CD4-positive, alpha-beta memory T cell (primary cell): ENCODE results near the gene CIPC. TPM values are rescaled to one million over a fixed set of nuclear protein-coding genes. Genes with fewer than 3 reads are reported as not detected.
A peak's percentile ranks its signal among the peaks of the same experiment; 100 is the strongest.

Experiments
- CTCF ChIA-PET: fragments of 350-600 bp; sonication (Branson Sonifier 250); formaldehyde crosslinking; loops from one replicate; lab custom pipeline; 2021; ENCODE audit warnings: inconsistent platforms; ENCODE audit not compliant: partially characterized antibody; lab: Charles Lee
- POLR2A ChIA-PET: fragments of 350-600 bp; sonication (Branson Sonifier 250); formaldehyde crosslinking; loops from one replicate; lab custom pipeline; 2021; ENCODE audit not compliant: partially characterized antibody; lab: Charles Lee
- DNase-seq, 5 donors: peaks; one replicate each; pipeline versions ENCODE4 v3.0.0 to v3.0.0-alpha.2; 2020 to 2022; ENCODE audit warnings: mixed read lengths in 1 of 5
- H3K27ac ChIP-seq: one replicate; pipeline ENCODE4 v1.7.0; 2013; ENCODE audit warnings: low read depth, low read length
- H3K27me3 ChIP-seq: 2 replicates; pipeline ENCODE4 v1.7.0; 2013; ENCODE audit warnings: mild to moderate bottlenecking, low read length, moderate library complexity; ENCODE audit not compliant: insufficient read depth
- H3K36me3 ChIP-seq: 2 replicates; pipeline ENCODE4 v1.7.0; 2013; ENCODE audit warnings: mild to moderate bottlenecking, low read length, moderate library complexity; ENCODE audit not compliant: insufficient read depth
- H3K4me1 ChIP-seq: 2 replicates; pipeline ENCODE4 v1.7.0; 2013; ENCODE audit warnings: mild to moderate bottlenecking, low read length, moderate library complexity; ENCODE audit not compliant: insufficient read depth
- H3K4me3 ChIP-seq, 2 donors: one replicate each; pipeline ENCODE4 v1.7.0; 2013; ENCODE audit warnings: low read length in 2 of 2, mild to moderate bottlenecking in 1 of 2
- H3K9me3 ChIP-seq, 2 donors: one replicate each; pipeline ENCODE4 v1.7.0; 2013; ENCODE audit warnings: low read length in 2 of 2, control low read depth in 1 of 2; ENCODE audit not compliant: control insufficient read depth in 1 of 2
- H3K27ac Mint-ChIP-seq, 7 donors: one replicate each; pipeline ENCODE4 v1.8.0; 2020 to 2021; ENCODE audit warnings: mixed read lengths in 7 of 7, mild to moderate bottlenecking in 6 of 7, inconsistent platforms in 3 of 7, moderate library complexity in 3 of 7
- H3K27me3 Mint-ChIP-seq, 2 donors: one replicate each; pipeline ENCODE4 v1.8.0; 2020 to 2021; ENCODE audit warnings: mixed read lengths in 2 of 2
- H3K36me3 Mint-ChIP-seq, 2 donors: one replicate each; pipeline ENCODE4 v1.8.0; 2020 to 2021; ENCODE audit warnings: mixed read lengths in 2 of 2, inconsistent platforms in 1 of 2, mild to moderate bottlenecking in 1 of 2
- H3K4me1 Mint-ChIP-seq, 4 donors: one replicate each; pipeline ENCODE4 v1.8.0; 2020 to 2021; ENCODE audit warnings: mixed read lengths in 4 of 4, mild to moderate bottlenecking in 1 of 4
- H3K4me3 Mint-ChIP-seq, 8 donors: one replicate each; pipeline ENCODE4 v1.8.0; 2020 to 2021; ENCODE audit warnings: mixed read lengths in 8 of 8, mild to moderate bottlenecking in 7 of 8, moderate library complexity in 6 of 8, inconsistent platforms in 3 of 8
- H3K9me3 Mint-ChIP-seq, 8 donors: one replicate each; pipeline ENCODE4 v1.8.0; 2020 to 2021; ENCODE audit warnings: mixed read lengths in 8 of 8, mild to moderate bottlenecking in 5 of 8, inconsistent platforms in 3 of 8, moderate library complexity in 1 of 8
- intact Hi-C: fragments of 100-400 bp; cut with micrococcal nuclease; formaldehyde crosslinking; loops from one replicate; pipeline ENCODE4 v1.15.1; 2023
- polyA plus RNA-seq, 2 donors: library from polyadenylated mRNA; unstranded; fragments of 300-500 nt; fragmentation: Illumina TruSeq; gene quantifications; one replicate each; pipeline ENCODE4 v1.2.3, GENCODE V29; 2021
- total RNA-seq, 2 experiments: library from RNA; stranded (reverse); gene quantifications; one replicate each; pipeline ENCODE4 v1.2.3, GENCODE V29; 2021

The CIPC gene
- total and polyA plus RNA-seq, 4 experiments from 2014 or later = 5.4 to 21.5 (median 12.9) TPM

- Histone ChIP-seq H3K27me3 (peaks cover 25% of the 10 kb centered on the region), H3K27ac (no peak overlapping the region), H3K4me3 (no peak overlapping the region), H3K4me1 (peaks cover 20% of the 10 kb centered on the region), H3K36me3 (no peaks in the 10 kb centered on the region), H3K9me3 (no peaks in the 10 kb centered on the region)
- Mint-ChIP-seq H3K27ac (no peak overlapping the region), H3K36me3 (no peaks in the 10 kb centered on the region), H3K9me3 (no peaks in the 10 kb centered on the region), H3K4me1 (peaks cover 11 to 45% (median 16%) of the 10 kb centered on the region in 4 donors), H3K4me3 (peak overlapping the region in 7 of 8 donors; percentile 15 to 81 (median 48)), H3K27me3 (peaks cover 50 to 58% of the 10 kb centered on the region in 2 donors)
- ChIA-PET CTCF (interaction anchor here (1.0 to 1.2 kb wide), 2 partner anchors 11 to 19 kb away, joined by 3 to 4 read pairs; no protein-coding TSS in a partner anchor), POLR2A (no interaction called here)
- intact Hi-C loops = loop anchor here (5.0 kb wide), 1 partner anchor 178 kb away; no protein-coding TSS in a partner anchor
- DNase-seq = no peak
Observed at GRCh38 chr14:77139022-77139421, 41.0 kb downstream of the CIPC start.

- no peaks in the 10 kb centered on the region for H3K36me3 Mint-ChIP-seq
- H3K4me3 ChIP-seq = no peak overlapping the region
- no peak overlapping the region for H3K27ac ChIP-seq
- H3K9me3 Mint-ChIP-seq = no peaks in the 10 kb centered on the region
- H3K4me1 ChIP-seq = peaks cover 20% of the 10 kb centered on the region
- no peaks in the 10 kb centered on the region for H3K9me3 ChIP-seq
- POLR2A ChIA-PET = no interaction called here
- H3K27ac Mint-ChIP-seq = no peak overlapping the region
- peaks cover 11 to 41% (median 16%) of the 10 kb centered on the region in 4 donors for H3K4me1 Mint-ChIP-seq
- peak overlapping the region; percentile 49 to 81 (median 64) for H3K4me3 Mint-ChIP-seq
- intact Hi-C loops = loop anchor here (5.0 kb wide), 1 partner anchor 178 kb away; no protein-coding TSS in a partner anchor
- no peaks in the 10 kb centered on the region for H3K36me3 ChIP-seq
- peaks cover 52 to 56% of the 10 kb centered on the region in 2 donors for H3K27me3 Mint-ChIP-seq
- CTCF ChIA-PET = no interaction called here
- DNase-seq = peak in 3 of 5 donors; percentile 16 to 43 (median 37)
- H3K27me3 ChIP-seq = peaks cover 30% of the 10 kb centered on the region
Observed at GRCh38 chr14:77139540-77140358, 41.7 kb downstream of the CIPC start.

- Histone ChIP-seq H3K27ac (no peak overlapping the region), H3K9me3 (no peaks in the 10 kb centered on the region), H3K4me1 (peaks cover 20% of the 10 kb centered on the region), H3K27me3 (peaks cover 32% of the 10 kb centered on the region), H3K4me3 (no peak overlapping the region), H3K36me3 (no peaks in the 10 kb centered on the region)
- Mint-ChIP-seq H3K4me3 (peak overlapping the region; percentile 22 to 81 (median 60)), H3K9me3 (no peaks in the 10 kb centered on the region), H3K36me3 (no peaks in the 10 kb centered on the region), H3K4me1 (peaks cover 11 to 41% (median 16%) of the 10 kb centered on the region in 4 donors), H3K27me3 (peaks cover 51 to 58% of the 10 kb centered on the region in 2 donors), H3K27ac (no peak overlapping the region)
- ChIA-PET CTCF (no interaction called here), POLR2A (no interaction called here)
- DNase-seq = no peak
- intact Hi-C loops = no loop called here
Observed at GRCh38 chr14:77140359-77141213, 42.5 kb downstream of the CIPC start.

GRCh38 chr14:77141214-77142004, 43.4 kb downstream of the CIPC start, which contains the start of gene ZDHHC22:
TSS of gene ZDHHC22 (minus strand) at chr14:77141791. CDS start at chr14:77139738, 2,053 bp downstream.
- Mint-ChIP-seq H3K27me3 (peaks cover 52 to 63% of the 10 kb centered on the region in 2 donors), H3K27ac (no peak within 1 kb of the TSS), H3K4me1 (peaks cover 11 to 41% (median 16%) of the 10 kb centered on the region in 4 donors), H3K4me3 (peak within 1 kb of the TSS in 7 of 8 donors; percentile 49 to 81 (median 73)), H3K36me3 (no peaks in the 10 kb centered on the region), H3K9me3 (no peaks in the 10 kb centered on the region)
- peaks cover 37% of the 10 kb centered on the region for H3K27me3 ChIP-seq
- intact Hi-C loops = no loop called here
- H3K4me1 ChIP-seq = peaks cover 20% of the 10 kb centered on the region
- H3K9me3 ChIP-seq = no peaks in the 10 kb centered on the region
- ChIA-PET CTCF (no interaction called here), POLR2A (no interaction called here)
- H3K27ac ChIP-seq = no peak within 1 kb of the TSS
- DNase-seq = no peak
- H3K36me3 ChIP-seq = no peaks in the 10 kb centered on the region
- no peak within 1 kb of the TSS for H3K4me3 ChIP-seq

- H3K4me1 ChIP-seq = peaks cover 20% of the 10 kb centered on the region
- no peaks in the 10 kb centered on the region for H3K9me3 ChIP-seq
- DNase-seq = no peak
- intact Hi-C loops = no loop called here
- peaks cover 47 to 71% of the 10 kb centered on the region in 2 donors for H3K27me3 Mint-ChIP-seq
- H3K36me3 Mint-ChIP-seq = no peaks in the 10 kb centered on the region
- H3K9me3 Mint-ChIP-seq = no peaks in the 10 kb centered on the region
- no peaks in the 10 kb centered on the region for H3K36me3 ChIP-seq
- no peak overlapping the region for H3K27ac ChIP-seq
- H3K4me1 Mint-ChIP-seq = peaks cover 11 to 41% (median 16%) of the 10 kb centered on the region in 4 donors
- ChIA-PET CTCF (interaction anchor here (0.8 to 1.6 kb wide), 4 partner anchors 10 to 66 kb away, joined by 3 to 4 read pairs (median 3); no protein-coding TSS in a partner anchor), POLR2A (no interaction called here)
- no peak overlapping the region for H3K4me3 ChIP-seq
- H3K4me3 Mint-ChIP-seq = peak overlapping the region in 7 of 8 donors; percentile 39 to 75 (median 60)
- H3K27me3 ChIP-seq = peaks cover 37% of the 10 kb centered on the region
- no peak overlapping the region for H3K27ac Mint-ChIP-seq
Observed at GRCh38 chr14:77142005-77142800, 44.1 kb downstream of the CIPC start.

- no peak for DNase-seq
- Histone ChIP-seq H3K36me3 (no peaks in the 10 kb centered on the region), H3K27ac (no peak overlapping the region), H3K27me3 (peaks cover 37% of the 10 kb centered on the region), H3K4me1 (peaks cover 20% of the 10 kb centered on the region), H3K9me3 (no peaks in the 10 kb centered on the region), H3K4me3 (no peak overlapping the region)
- H3K36me3 Mint-ChIP-seq = no peaks in the 10 kb centered on the region
- peaks cover 11 to 41% (median 16%) of the 10 kb centered on the region in 4 donors for H3K4me1 Mint-ChIP-seq
- ChIA-PET POLR2A (no interaction called here), CTCF (interaction anchor here (0.8 to 1.6 kb wide), 6 partner anchors 8 to 268 kb away, joined by 3 to 5 read pairs (median 4); no protein-coding TSS in a partner anchor)
- H3K27ac Mint-ChIP-seq = no peak overlapping the region
- H3K9me3 Mint-ChIP-seq = no peaks in the 10 kb centered on the region
- intact Hi-C loops = no loop called here
- peaks cover 46 to 66% of the 10 kb centered on the region in 2 donors for H3K27me3 Mint-ChIP-seq
- H3K4me3 Mint-ChIP-seq = peak overlapping the region in 2 of 8 donors; percentile 4 to 15
Observed at GRCh38 chr14:77143071-77143470, 45.0 kb downstream of the CIPC start.
